GM18870 (cell line): ENCODE measurements around the gene CCDC47.
"Not testable (repeated sequence)": the region's sequence is repeated elsewhere in the genome, so short reads cannot be mapped to it uniquely, and the experiment has no call there.

Source experiments
- ATAC-seq: cut with Tn5 transposase; IDR thresholded peaks from one replicate; pipeline ENCODE4 v1.9.1; 2021; ENCODE audit warnings: moderate library complexity; ENCODE audit not compliant: unreplicated experiment

Gene CCDC47

DNA sequence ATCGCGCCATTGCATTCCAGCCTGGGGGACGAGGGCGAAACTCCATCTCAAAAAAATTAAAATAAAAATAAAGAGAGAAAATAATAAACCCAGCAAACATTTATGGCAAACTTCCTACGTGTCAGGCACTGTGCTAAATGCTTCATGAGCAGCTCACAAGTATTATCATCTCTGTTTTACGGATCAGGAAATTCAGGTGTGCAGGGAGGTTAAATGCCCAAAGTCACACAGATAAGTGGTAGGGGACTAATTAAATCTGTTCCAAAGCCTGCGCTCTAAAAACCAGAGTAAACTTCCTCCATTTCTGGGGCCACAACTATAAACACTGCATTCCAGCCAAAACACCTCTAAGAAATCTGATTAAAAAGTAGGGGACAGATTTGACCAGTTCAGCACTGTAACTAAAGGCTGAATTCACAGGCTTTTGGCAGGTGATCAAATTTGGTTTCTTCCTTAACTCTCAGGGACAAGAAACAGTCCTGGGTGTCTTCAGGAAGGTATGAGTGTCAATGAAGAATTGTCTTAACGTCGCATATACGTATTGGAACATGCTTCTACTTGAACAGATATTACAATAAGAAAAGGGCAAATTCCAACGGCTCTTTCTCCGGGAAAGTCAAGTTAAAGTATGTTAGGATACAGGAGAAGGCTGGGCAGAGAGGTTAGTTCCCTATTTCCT lies 32.8 kb downstream of the CCDC47 start:
- ATAC-seq = no peak

DNA sequence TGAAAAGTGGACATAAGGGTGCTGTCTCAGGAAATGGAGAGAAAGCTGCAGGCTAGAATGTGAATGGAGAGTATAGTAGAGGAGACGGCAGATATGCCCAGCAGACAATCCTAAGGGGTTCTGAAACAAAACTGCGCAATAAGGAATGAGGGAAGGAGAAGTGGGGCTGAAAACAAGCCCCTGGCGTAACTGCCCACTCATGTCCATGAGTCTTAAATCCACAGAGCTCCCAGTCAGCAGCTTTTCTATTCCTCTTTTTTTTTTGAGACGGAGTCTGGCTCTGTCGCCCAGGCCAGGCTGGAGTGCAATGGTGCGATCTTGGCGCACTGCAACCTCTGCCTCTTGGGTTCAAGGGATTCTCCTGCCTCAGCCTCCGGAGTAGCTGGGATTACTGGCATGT lies 37.7 kb downstream of the CCDC47 start:
- ATAC-seq = no peak

DNA sequence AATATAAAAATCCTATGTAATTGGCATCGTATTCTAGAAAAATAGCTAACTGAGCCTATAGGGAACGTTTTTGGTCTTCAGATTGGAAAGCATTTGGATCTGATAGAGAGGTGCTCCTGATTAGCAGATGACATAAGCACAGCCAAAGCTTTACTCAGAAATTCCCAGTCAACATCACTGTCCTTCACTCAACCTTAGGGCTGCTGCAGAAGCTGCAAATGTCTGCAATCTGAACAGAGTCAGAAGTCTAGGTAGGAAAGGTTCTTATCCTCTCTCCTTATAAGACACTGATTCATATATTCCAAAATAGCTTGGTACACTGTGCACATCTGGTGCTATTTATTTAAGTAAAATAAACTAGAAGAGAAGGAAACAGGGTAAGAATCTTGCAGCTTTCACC lies 51.0 kb downstream of the CCDC47 start:
- ATAC-seq = no peak

DNA sequence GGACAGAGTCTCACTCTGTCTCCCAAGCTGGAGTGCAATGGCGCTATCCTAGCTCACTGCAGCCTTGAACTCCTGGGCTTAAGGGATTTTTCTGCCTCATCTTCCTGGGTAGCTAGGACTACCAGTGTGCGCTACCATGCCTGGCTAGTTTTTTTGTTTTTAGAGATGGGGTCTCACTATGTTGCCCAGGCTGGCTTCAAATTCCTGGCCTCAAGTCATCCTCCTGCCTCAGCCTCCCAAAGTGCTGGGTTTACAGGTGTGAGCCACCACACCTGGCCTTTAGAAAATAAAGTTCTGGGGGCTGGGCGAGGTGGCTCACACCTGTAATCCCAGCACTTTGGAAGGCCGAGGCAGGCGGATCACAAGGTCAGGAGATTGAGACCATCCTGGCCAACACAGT lies 53.2 kb downstream of the CCDC47 start:
- not testable (repeated sequence) for ATAC-seq

DNA sequence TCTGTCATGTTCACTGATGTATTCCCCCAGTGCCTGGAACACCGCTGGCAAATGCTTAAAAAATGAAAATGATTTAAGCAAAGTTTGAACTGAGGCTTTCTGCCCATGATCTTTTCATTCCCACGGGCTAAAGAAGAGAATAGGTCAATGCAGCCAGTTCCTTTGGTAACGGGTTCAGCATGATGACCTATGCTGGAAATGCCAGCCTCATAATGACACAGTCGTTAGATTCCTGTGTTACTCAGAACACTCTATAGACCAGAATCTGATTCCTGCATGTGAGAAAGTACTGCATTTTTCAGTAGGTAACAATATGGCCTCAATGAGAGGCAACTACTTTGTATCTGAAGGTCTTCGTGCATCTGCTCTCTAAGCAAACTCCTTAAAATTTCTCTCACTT lies 54.4 kb downstream of the CCDC47 start:
- no peak for ATAC-seq

DNA sequence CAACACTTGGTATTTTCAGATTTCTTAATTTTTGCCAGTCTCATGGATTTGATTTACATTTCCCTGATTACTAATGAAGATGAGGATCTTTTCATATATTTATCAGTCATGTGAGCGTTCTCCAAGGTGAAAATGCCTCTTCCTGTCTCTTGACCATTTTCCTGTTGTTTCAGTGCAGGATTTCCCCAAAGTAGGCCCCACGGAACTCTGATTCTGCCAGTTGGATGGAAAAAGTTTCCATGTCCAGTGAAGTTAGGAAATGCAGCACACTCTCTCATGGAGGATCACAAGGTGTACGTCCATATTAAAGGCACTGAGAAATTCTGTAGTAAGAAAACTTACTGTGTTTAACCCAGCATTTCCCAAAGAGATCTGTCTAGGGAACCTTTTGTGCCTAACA lies 57.0 kb downstream of the CCDC47 start:
- ATAC-seq = no peak

DNA sequence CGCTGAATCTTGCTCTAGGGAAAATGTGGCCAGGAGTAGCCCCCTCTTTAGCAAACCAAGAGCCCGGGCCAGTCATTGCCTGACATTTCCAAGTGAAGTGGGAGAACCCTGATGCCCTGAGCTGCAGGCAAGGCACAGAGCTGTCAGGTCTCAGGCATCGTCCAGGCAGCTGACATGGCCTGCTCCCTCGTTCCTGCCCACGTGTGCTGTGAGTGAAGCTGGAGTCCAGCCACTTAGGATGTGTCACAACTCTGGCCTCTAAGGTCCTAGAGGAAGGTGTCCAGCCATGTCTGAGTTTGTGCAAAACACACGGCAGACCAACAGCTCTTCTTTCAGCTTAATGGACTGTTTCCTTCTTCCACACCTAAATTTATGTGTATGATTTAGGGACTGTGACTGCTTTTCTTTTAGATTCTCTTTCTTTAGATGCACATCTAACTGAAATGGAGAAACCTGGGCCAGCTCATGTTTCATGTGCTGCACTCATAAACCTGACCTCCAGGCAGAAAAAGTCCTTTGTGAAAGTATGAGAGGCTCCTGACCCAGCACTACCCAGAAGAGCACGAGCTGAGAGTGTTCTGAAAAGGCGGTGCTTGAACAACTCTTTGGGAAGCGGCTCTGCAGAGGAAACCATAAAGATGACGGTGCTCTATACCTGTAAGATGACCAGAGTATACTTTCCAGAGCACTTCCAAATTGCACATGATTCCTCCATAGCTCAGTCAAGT lies 58.7 kb downstream of the CCDC47 start:
- no peak for ATAC-seq

DNA sequence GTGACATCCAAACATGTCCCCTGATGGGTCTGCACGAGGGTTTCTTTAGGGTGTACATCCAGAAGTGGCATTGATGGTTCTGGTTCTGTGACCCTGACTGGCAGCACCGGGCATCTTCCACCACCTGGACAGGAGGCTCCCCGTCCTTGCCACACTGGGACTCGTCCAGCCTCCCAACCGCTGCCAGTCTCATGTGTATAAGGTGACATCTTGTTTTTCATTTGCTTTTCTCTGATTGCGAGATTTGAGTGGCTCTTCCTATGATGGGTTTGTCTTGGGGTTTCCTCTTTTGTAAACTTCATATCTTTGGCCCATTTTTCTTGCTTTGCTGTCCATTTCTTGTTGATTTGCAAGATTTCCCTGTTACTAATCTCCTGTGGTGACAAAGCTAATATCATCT lies 64.3 kb downstream of the CCDC47 start:
- no peak for ATAC-seq

DNA sequence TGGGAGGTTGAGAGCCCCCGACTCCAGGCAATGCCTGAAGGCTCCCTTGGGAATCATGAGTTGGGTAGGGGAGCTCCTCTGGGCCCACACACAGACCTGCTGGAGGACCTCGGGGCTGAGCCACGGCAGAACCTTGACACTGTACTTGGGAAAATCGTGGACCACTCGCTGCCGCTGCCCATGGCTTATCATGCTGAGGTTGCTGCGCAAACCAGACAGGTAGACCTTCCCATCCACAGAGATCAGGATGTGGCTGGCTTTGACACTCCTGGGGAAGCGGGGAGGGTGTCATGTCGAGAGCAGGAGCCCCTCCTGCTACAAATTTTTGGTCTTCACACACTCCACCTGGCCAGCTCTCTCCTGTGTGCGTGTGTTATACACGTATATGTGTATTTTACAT lies 66.2 kb downstream of the CCDC47 start:
- no peak for ATAC-seq

DNA sequence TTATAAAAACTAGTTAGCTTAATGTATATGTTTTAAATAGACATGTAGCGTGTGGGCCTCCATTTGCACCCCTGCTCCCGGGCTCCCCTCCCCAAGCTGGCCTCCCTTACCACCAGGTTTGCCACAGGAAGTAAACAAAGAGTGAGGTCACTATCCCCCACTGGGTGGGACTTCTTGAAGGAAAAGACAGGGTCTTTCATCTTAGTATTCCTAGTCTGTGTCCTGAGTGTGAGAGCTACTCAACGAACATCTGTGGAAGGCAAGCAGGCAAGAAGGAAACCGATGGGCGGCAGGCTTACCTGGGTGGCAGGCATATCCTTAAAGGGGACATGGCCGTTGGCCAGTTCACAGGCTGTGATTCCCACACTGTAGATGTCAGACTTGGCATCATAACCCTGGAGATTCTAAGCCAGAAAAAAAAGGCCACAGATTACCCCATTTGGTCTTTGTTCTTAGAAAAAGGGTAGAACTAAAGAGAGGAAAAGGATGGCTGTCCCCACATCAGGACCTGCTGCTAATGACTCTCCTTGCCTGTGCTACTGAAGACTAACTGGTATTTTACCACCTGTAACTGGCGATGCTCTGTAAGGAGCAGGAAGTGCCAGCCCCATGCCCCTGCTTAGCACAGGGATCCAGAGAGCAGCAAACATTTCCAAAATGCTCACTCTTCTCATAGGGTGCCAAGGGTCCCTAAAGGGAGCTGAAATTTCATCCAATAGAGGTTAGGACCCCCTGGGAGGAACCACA lies 66.9 kb downstream of the CCDC47 start:
- no peak for ATAC-seq

DNA sequence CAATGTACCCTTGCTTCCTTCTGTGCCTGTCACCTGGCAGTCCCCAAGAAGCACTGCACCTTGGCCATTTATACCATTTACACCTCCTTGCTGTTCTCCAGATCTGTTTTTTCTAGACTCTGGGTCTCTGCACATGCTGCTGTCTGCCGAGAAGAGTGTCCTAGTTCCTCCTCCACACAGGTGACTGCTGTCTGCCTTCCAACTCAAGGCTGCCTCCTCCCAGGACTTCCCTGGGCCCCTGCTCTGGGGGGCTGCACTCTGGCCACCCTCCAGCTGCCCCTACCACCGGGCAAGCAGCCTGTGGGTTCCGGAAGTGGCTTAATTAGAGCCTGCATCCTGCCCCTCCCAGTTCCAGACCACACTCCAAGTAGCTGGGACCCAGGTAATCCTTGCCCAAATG lies 67.7 kb downstream of the CCDC47 start:
- ATAC-seq = no peak

DNA sequence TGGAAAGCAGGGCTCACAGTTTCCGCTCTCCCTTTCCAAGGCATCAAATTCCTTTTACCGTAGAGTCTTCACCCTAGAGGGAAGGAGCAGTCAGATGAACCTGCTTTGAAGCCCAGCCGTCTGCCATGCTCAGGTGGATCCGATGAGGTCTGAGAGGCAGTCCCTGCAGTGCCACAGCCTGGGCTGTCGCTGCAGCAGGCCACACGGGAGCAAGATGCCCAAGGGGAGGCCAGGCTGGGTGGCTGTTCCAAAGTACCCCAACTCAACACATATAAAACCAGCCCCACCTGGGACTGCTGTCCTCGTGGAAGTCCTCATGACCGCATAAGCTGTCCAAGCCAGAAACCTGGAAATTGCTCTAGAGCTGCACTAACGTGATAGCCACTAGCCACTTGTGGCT lies 68.6 kb downstream of the CCDC47 start:
- ATAC-seq = no peak

DNA sequence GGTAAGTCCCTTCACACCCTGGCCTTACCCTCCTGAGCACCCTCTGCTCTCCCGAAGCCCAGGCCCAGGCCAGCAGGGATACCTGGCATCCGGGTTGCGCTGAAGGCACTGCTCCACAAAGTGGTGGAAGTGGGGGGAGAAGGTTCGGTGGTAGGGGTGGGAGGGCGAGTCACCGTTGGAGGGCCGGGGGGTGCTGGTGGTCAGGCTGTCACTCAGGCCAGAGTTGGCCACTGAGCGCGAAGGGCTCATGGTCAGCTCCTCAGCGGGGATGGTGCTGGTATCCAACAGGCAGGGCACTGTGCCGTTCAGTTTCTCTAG lies 69.2 kb downstream of the CCDC47 start:
- no peak for ATAC-seq

DNA sequence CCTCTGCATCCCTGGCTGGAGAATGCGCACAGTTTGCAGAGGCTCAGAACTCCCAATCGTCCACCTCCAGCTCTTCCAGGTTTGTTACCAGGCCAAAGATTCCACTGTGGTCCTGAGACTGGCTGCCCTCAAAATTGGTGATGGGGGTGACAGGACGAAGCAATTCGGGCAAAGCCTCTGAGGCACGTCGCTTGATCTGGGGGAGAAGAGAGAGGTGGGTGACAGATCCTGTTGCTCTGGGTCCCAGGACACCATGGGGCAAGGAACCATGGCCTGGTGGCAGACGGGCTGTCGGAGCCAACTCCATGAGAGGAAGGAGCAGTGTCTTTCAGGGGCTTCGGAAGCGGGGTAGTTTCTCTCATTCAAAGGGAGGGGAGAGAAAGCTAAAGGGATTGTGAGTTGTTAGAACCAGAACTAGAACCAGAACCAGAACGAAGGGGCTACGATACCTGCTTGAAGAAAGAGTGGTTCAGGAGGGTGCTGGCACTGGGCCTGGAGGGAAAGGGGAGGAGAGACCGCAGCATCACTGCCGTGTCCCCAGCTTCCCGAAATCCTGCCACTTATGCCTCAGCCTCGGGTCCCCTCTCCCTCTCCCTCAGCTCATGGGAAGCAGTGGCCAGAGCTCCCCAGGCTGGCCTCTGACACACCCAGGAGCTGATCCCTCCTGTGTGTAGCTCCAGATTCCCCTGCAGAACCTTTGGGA lies 69.7 kb downstream of the CCDC47 start:
- no peak for ATAC-seq

DNA sequence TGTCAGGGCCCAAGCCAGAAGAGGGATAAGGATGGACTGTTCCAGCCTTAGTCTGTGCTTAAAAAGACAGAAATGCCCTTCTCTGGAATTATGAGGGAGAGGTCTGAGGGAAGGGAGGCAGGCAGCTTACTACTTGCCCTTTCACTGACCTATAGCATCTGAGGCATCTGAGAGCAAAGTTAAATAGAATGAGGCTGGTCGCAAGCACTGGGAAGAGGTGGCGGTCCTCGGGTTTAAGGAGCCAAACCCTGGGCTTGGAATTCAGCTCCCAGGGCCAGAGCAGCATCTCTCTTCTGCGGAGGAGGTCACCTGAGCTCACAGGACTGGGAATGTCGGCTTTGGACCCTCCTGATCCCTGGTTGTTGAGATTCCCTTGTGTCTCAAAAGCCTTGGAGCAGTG lies 70.4 kb downstream of the CCDC47 start:
- no peak for ATAC-seq

DNA sequence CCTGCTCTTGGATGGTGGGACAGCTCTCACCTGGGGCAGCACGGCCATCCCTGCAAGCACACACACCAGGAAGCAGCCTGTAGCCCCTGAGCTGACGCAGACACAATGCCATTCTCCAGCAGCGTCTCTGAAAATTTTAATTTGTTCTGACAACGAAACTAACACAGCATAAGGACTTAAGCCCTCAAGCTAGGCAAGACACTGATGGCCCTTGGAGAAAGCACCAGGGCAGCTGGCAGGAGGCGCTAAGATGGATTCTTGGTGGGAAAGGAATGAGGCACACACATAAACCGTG lies 70.7 kb downstream of the CCDC47 start:
- ATAC-seq = no peak

DNA sequence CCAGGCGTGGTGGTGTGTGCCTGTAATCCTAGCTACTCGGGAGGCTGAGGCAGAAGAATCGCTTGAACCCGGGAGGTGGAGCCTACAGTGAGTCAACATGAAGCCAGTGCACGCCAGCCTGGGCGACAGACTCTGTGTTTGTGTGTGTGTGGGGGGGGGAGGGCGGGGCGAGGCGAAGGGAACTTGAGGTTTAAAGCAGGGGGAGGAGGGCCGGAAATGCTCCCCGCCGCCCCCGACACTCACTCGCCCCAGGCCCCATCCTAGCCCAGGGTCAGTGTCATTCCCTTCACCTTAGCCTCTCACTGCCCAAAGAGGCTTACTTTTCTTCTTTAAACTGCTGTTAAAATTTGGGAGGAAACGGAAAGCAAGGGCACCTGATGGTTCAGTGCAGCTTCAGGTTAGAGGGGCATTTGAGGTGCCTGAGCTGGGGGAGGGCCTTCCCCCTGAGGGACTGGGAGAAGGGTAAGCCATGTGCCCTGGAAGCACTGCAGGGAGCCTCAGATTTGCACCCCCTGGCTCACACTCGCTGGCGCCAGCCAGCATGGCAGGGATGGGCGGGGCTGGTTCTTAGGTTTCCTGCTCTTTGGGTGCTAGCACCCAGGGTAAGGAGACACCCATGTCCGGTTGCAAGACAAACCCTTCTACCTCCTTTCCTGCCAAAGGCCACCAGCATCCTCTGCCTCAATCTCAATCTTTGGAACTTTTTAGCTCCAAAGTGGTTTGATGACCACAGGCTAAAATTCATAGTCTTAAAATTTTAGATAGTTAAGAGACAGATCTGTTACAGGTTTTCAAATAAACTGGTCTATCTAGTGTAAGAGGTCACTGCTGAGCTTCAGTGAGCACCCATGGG lies 71.3 kb downstream of the CCDC47 start:
- ATAC-seq = no peak

DNA sequence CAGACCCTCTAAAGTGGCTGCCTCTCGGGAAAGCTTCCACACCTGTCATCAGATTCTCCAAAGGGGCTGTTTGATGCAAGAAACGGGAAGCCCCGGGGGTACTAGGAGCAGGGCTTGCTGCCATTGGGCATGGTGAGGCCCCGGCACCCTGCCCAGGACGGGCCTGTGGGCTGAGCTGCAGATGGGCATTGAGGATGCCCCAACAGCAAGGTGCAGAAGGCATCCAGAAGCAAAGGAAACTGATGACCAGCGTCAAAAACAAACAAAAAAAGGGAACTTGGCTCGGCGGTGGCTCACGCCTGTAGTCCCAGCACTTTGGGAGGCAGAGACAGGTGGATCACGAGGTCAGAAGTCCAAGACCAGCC lies 72.0 kb downstream of the CCDC47 start:
- ATAC-seq = no peak

DNA sequence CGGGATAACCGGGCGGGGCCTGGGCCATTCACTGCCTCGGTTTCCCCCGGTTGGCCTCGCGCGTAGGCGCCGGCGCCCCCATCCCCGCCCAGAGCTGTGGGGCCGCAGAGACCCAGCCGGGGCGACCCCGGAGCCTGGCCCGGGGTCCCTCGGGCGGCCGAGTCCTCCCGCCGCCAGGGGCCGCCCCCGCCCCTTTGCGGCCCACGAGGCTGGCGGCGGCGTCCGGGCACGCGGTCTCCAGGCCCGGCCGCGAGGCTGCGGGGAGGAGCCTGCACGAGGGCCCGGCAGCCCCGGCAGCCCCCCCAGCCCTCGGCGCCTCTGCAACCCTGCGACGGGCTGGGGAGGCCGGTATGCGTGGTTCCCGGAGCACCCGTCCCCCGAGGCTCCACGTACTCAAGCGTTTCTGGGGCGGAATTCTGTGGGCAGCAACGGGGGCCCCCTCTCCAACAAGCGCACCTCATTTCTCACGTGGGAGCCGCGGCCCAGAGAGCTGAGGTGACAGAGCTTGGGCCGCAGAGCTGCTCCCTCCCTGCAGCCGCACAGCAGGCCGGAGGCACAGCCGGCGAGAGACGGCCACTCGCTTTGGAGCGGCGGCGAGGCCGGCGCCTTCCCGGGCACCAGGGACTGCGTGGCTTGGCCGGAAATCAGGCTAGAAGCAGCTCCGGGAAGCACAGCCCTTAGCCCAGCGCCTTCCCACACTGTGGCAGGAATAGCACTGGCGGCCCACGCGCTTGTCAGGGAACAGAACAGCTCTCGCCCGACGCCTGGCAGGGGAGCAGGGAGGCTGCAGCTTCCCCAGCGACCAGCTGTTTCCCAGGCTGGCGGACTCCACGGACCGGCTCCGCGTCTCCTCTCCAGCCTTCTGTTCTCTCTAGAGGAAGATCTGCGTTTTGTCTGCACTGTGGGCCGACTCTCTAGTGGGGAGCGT lies 72.6 kb downstream of the CCDC47 start:
- ATAC-seq = no peak
